Vagina (tissue), 2 donors: ENCODE results near the gene CCR5. TPM values are rescaled to one million over a fixed set of nuclear protein-coding genes. Genes with fewer than 3 reads are reported as not detected.
"Not testable (repeated sequence)": the region's sequence is repeated elsewhere in the genome, so short reads cannot be mapped to it uniquely, and the experiment has no call there.

ENCODE experiments used
- DNase-seq, 2 donors: peaks; one replicate each; pipeline ENCODE4 v3.0.0-alpha.2; 2017; ENCODE audit errors: extremely low spot score in 2 of 2
- H3K27ac ChIP-seq: fragments of 200-600 bp; sonication (generic); one replicate; pipeline ENCODE4 v1.5.1; 2019
- H3K27me3 ChIP-seq: fragments of 200-600 bp; sonication (generic); one replicate; pipeline ENCODE4 v1.5.1; 2019
- H3K36me3 ChIP-seq, 2 donors: fragments of 200-600 bp; sonication (generic); one replicate each; pipeline ENCODE4 v1.5.1; 2017 to 2019
- H3K4me1 ChIP-seq: fragments of 200-600 bp; sonication (generic); one replicate; pipeline ENCODE4 v1.5.1; 2019
- H3K4me3 ChIP-seq, 2 donors: fragments of 200-600 bp; sonication (generic); 1 replicate in 1 of 2; 2 replicates in 1 of 2; pipeline ENCODE4 v1.5.1; 2016 to 2019
- H3K9me3 ChIP-seq: fragments of 200-600 bp; sonication (generic); one replicate; pipeline ENCODE4 v1.5.1; 2019
- POLR2A ChIP-seq, 2 donors: fragments of 450-650 bp; IDR thresholded peaks; one replicate each; pipeline ENCODE4 v1.6.1; 2017; ENCODE audit warnings: antibody characterized with exemption in 2 of 2, mild to moderate bottlenecking in 2 of 2, moderate library complexity in 2 of 2
- POLR2AphosphoS5 ChIP-seq, 2 donors: sonication (generic); formaldehyde crosslinking; IDR thresholded peaks; one replicate each; pipeline ENCODE4 v1.9.0; 2017; ENCODE audit warnings: antibody characterized with exemption in 2 of 2, mild to moderate bottlenecking in 2 of 2, low read depth in 1 of 2; ENCODE audit not compliant: insufficient read depth in 1 of 2
- intact Hi-C: fragments of 100-400 bp; cut with DNase I; formaldehyde crosslinking; loops from one replicate; pipeline ENCODE4 v1.15.1; 2023
- total RNA-seq: library from RNA; depleted of rRNA; stranded (reverse); fragments of >200 nt; gene quantifications from one replicate; pipeline ENCODE4 v1.2.3, GENCODE V29; 2016
- TF ChIP-seq, protein P1 (sequence below), 3 experiments: fragments of 450-650 bp in 2 of 3; fragments of 200-600 bp in 1 of 3; sonication (generic) in 1 of 3; IDR thresholded peaks; one replicate each; pipeline ENCODE4 v1.5.1; 2017 to 2019; ENCODE audit warnings: antibody characterized with exemption in 3 of 3, mild to moderate bottlenecking in 2 of 3, moderate library complexity in 2 of 3

Gene CCR5
- total RNA-seq, 1 donor from 2014 or later, result 3.9 TPM

- intact Hi-C loops, result no loop called here
- Histone ChIP-seq H3K27me3 (no peaks in the 10 kb centered on the region), H3K9me3 (no peaks in the 10 kb centered on the region), H3K4me3 (no peak overlapping the region), H3K27ac (no peak overlapping the region), H3K4me1 (peaks cover 21% of the 10 kb centered on the region), H3K36me3 (no peaks in the 10 kb centered on the region)
- DNase-seq, result no peak
- no peak for TF ChIP-seq POLR2AphosphoS5 (IDR thresholded peaks at IDR 0.05; ENCODE audit: insufficient read depth in 1 of 2, low read depth in 1 of 2)
- TF ChIP-seq, protein P1, sequence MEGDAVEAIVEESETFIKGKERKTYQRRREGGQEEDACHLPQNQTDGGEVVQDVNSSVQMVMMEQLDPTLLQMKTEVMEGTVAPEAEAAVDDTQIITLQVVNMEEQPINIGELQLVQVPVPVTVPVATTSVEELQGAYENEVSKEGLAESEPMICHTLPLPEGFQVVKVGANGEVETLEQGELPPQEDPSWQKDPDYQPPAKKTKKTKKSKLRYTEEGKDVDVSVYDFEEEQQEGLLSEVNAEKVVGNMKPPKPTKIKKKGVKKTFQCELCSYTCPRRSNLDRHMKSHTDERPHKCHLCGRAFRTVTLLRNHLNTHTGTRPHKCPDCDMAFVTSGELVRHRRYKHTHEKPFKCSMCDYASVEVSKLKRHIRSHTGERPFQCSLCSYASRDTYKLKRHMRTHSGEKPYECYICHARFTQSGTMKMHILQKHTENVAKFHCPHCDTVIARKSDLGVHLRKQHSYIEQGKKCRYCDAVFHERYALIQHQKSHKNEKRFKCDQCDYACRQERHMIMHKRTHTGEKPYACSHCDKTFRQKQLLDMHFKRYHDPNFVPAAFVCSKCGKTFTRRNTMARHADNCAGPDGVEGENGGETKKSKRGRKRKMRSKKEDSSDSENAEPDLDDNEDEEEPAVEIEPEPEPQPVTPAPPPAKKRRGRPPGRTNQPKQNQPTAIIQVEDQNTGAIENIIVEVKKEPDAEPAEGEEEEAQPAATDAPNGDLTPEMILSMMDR (IDR thresholded peaks at IDR 0.05), result no peak
- no peak for TF ChIP-seq POLR2A (IDR thresholded peaks at IDR 0.05)
These were observed 30.8 kb downstream of the CCR5 start for GRCh38 chr3:46401579-46401978.

- H3K4me1 ChIP-seq, result peaks cover 34% of the 10 kb centered on the region
- DNase-seq, H3K9me3 ChIP-seq, H3K36me3 ChIP-seq, H3K27me3 ChIP-seq, H3K27ac ChIP-seq, intact Hi-C loops, H3K4me3 ChIP-seq: not testable (repeated sequence)
These were observed 32.2 kb downstream of the CCR5 start for GRCh38 chr3:46402902-46403301.

GRCh38 chr3:46405301-46406019 is 34.7 kb downstream of the CCR5 start:
- no peaks in the 10 kb centered on the region for H3K36me3 ChIP-seq
- no peak for DNase-seq
- no peak for TF ChIP-seq POLR2A (IDR thresholded peaks at IDR 0.05)
- TF ChIP-seq POLR2AphosphoS5 (IDR thresholded peaks at IDR 0.05; ENCODE audit: insufficient read depth in 1 of 2, low read depth in 1 of 2), result peak; percentile 35 to 62
- TF ChIP-seq, protein P1 (IDR thresholded peaks at IDR 0.05), result no peak
- H3K4me1 ChIP-seq, result peaks cover 41% of the 10 kb centered on the region
- H3K4me3 ChIP-seq, result peak overlapping the region in 1 of 2 donors; percentile 12
- H3K27me3 ChIP-seq, result no peaks in the 10 kb centered on the region
- peak overlapping the region; percentile 83 for H3K27ac ChIP-seq
- intact Hi-C loops, result no loop called here
- H3K9me3 ChIP-seq, result no peaks in the 10 kb centered on the region

DNA sequence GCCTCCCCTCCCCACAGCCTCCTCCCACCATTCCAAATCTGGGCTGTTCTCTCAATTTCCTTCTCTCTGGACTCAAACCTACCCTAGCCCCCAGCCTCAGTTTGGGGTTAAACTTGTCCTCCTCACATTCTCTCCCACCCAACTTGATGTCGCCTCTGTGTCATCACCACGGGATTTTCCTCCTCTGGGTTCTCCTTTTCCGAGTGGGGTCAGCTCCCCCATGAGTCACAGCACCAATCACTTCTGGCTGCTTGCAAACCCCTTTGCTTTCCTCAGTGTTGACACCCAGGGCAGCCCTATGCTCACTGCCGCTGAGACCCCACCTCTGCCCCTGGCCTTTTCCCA is 35.7 kb downstream of the CCR5 start:
- Histone ChIP-seq H3K27ac (peak overlapping the region; percentile 83), H3K9me3 (no peaks in the 10 kb centered on the region), H3K4me1 (peaks cover 41% of the 10 kb centered on the region), H3K27me3 (no peaks in the 10 kb centered on the region), H3K4me3 (no peak overlapping the region), H3K36me3 (no peaks in the 10 kb centered on the region)
- TF ChIP-seq POLR2A (IDR thresholded peaks at IDR 0.05), result no peak
- DNase-seq, result no peak
- intact Hi-C loops, result no loop called here

GRCh38 chr3:46406788-46407611 is 36.3 kb downstream of the CCR5 start, which contains the start of the genes CCR5AS and CCRL2:
Gene CCR5AS (minus strand): TSS chr3:46407066.
Gene CCRL2 (plus strand): TSS chr3:46407259. CDS start chr3:46408080, 821 bp downstream.
- Histone ChIP-seq H3K4me1 (peaks cover 41% of the 10 kb centered on the region), H3K27ac (peak within 1 kb of the TSS; percentile 83), H3K27me3 (no peaks in the 10 kb centered on the region), H3K9me3 (no peaks in the 10 kb centered on the region), H3K4me3 (peak within 1 kb of the TSS; percentile 22 to 33), H3K36me3 (no peaks in the 10 kb centered on the region)
- intact Hi-C loops, result no loop called here
- TF ChIP-seq POLR2AphosphoS5 (IDR thresholded peaks at IDR 0.05; ENCODE audit: insufficient read depth in 1 of 2, low read depth in 1 of 2), result peak; percentile 49 to 53
- no peak for TF ChIP-seq POLR2A (IDR thresholded peaks at IDR 0.05)
- DNase-seq, result no peak

- Histone ChIP-seq H3K4me3 (peak overlapping the region in 1 of 2 donors; percentile 22), H3K36me3 (no peaks in the 10 kb centered on the region), H3K27me3 (no peaks in the 10 kb centered on the region), H3K27ac (peak overlapping the region; percentile 83), H3K9me3 (no peaks in the 10 kb centered on the region), H3K4me1 (peaks cover 41% of the 10 kb centered on the region)
- intact Hi-C loops, result no loop called here
- no peak for TF ChIP-seq POLR2AphosphoS5 (IDR thresholded peaks at IDR 0.05; ENCODE audit: insufficient read depth in 1 of 2, low read depth in 1 of 2)
- no peak for TF ChIP-seq POLR2A (IDR thresholded peaks at IDR 0.05)
- TF ChIP-seq, protein P1 (IDR thresholded peaks at IDR 0.05), result no peak
- no peak for DNase-seq
These were observed 37.2 kb downstream of the CCR5 start for GRCh38 chr3:46407970-46408369.
